H1 (cell line): ENCODE measurements around the gene KAZALD1. TPM values are rescaled to one million over a fixed set of nuclear protein-coding genes. Genes with fewer than 3 reads are reported as not detected.
A peak's percentile ranks its signal among the peaks of the same experiment; 100 is the strongest.

Experiments
- CTCF ChIA-PET: fragments of 300-600 bp; sonication (Branson Sonifier 250); formaldehyde crosslinking; loops from one replicate; lab custom pipeline; 2021; ENCODE audit not compliant: partially characterized antibody; lab: Charles Lee
- POLR2A ChIA-PET: fragments of 300-600 bp; sonication (Branson Sonifier 250); formaldehyde crosslinking; loops from one replicate; lab custom pipeline; 2021; ENCODE audit warnings: inconsistent platforms; ENCODE audit not compliant: partially characterized antibody; lab: Charles Lee
- DNase-seq, 2 experiments: peaks; one replicate each; pipeline versions ENCODE4 v3.0.0 to v3.0.0-alpha.2; 2010 to 2022; ENCODE audit warnings: low spot score in 2 of 2, low read depth in 1 of 2, mixed read lengths in 1 of 2
- FAIRE-seq: peaks from 2 replicates; lab custom pipeline; 2011; peaks lifted over from hg19 to GRCh38; lab: Jason Lieb, UNC
- H2AFZ ChIP-seq: 2 replicates; pipeline ENCODE4 v1.8.1; 2012; ENCODE audit warnings: low read length, inconsistent platforms
- H2AK5ac ChIP-seq: 2 replicates; pipeline ENCODE4 v1.6.1; 2013; ENCODE audit warnings: low read depth, low read length
- H2BK120ac ChIP-seq: replicated peaks from 2 replicates; pipeline ENCODE3; 2013; ENCODE audit warnings: low read depth, low read length, inconsistent platforms
- H2BK12ac ChIP-seq: 2 replicates; pipeline ENCODE4 v1.6.1; 2013; ENCODE audit warnings: low read depth, low read length
- H2BK15ac ChIP-seq: 2 replicates; pipeline ENCODE4 v1.6.1; 2013; ENCODE audit warnings: low read length
- H2BK20ac ChIP-seq: 2 replicates; pipeline ENCODE4 v1.6.1; 2013; ENCODE audit warnings: low read length
- H2BK5ac ChIP-seq: 2 replicates; pipeline ENCODE4 v1.6.1; 2013; ENCODE audit warnings: low read depth, low read length
- H3K14ac ChIP-seq: 2 replicates; pipeline ENCODE4 v1.6.1; 2013; ENCODE audit warnings: inconsistent platforms; ENCODE audit not compliant: insufficient read length
- H3K18ac ChIP-seq: 2 replicates; pipeline ENCODE4 v1.6.1; 2013; ENCODE audit warnings: low read length; ENCODE audit errors: extremely low read depth
- H3K23ac ChIP-seq: 2 replicates; pipeline ENCODE4 v1.6.1; 2013; ENCODE audit warnings: inconsistent platforms; ENCODE audit not compliant: insufficient read length
- H3K23me2 ChIP-seq: 2 replicates; pipeline ENCODE4 v1.6.1; 2013; ENCODE audit warnings: low read depth, low read length
- H3K27ac ChIP-seq: 2 replicates; pipeline ENCODE4 v1.6.1; 2011; ENCODE audit warnings: low read depth, low read length, inconsistent platforms
- H3K27me3 ChIP-seq, 4 experiments: replicated peaks in 1 of 4; 1 replicate in 1 of 4; 2 replicates in 3 of 4; pipeline versions ENCODE4 v1.6.1 to v1.8.1; 2011 to 2013; ENCODE audit warnings: low read length in 3 of 4, mild to moderate bottlenecking in 3 of 4, inconsistent platforms in 2 of 4, mixed read lengths in 2 of 4, moderate library complexity in 1 of 4; ENCODE audit not compliant: control insufficient read depth in 3 of 4, insufficient read depth in 3 of 4; ENCODE audit errors: extremely low read depth in 1 of 4
- H3K36me3 ChIP-seq, 4 experiments: 2 replicates each; pipeline versions ENCODE4 v1.6.1 to v1.8.1; 2011 to 2013; ENCODE audit warnings: mild to moderate bottlenecking in 4 of 4, low read length in 3 of 4, moderate library complexity in 2 of 4, control low read depth in 1 of 4, inconsistent platforms in 1 of 4; ENCODE audit not compliant: insufficient read depth in 4 of 4, control insufficient read depth in 2 of 4
- H3K4ac ChIP-seq: replicated peaks from 2 replicates; pipeline ENCODE3; 2013; ENCODE audit warnings: low read length, low read depth, mixed read lengths, inconsistent platforms; ENCODE audit not compliant: insufficient read length
- H3K4me1 ChIP-seq, 4 experiments: replicated peaks in 1 of 4; 1 replicate in 1 of 4; 2 replicates in 3 of 4; pipeline versions ENCODE4 v1.6.1 to v1.8.1; 2011 to 2013; ENCODE audit warnings: low read length in 3 of 4, inconsistent platforms in 2 of 4, mixed read lengths in 1 of 4; ENCODE audit not compliant: insufficient read depth in 4 of 4, control insufficient read depth in 3 of 4
- H3K4me2 ChIP-seq, 2 experiments: 2 replicates each; pipeline versions ENCODE4 v1.6.1 to v1.8.1; 2011 to 2013; ENCODE audit warnings: low read depth in 2 of 2, low read length in 2 of 2, control low read depth in 1 of 2, inconsistent platforms in 1 of 2, mild to moderate bottlenecking in 1 of 2; ENCODE audit not compliant: insufficient read depth in 1 of 2
- H3K4me3 ChIP-seq, 4 experiments: fragments of 200-600, 300-600 bp in 1 of 4; sonication (generic), shearing (Covaris generic), sonication (Bioruptor Twin) in 1 of 4; 2 replicates each; pipeline versions ENCODE4 v1.5.1 to v1.8.1; 2011 to 2016; ENCODE audit warnings: low read length in 4 of 4, low read depth in 3 of 4, control low read depth in 2 of 4, inconsistent platforms in 2 of 4, mild to moderate bottlenecking in 2 of 4, mixed read lengths in 1 of 4, moderate library complexity in 1 of 4; ENCODE audit not compliant: insufficient read depth in 2 of 4; ENCODE audit errors: extremely low read depth in 1 of 4
- H3K56ac ChIP-seq: replicated peaks from 2 replicates; pipeline ENCODE3; 2013; ENCODE audit warnings: low read depth, mild to moderate bottlenecking, mixed read lengths, low read length, inconsistent platforms; ENCODE audit not compliant: insufficient read length
- H3K79me1 ChIP-seq: 2 replicates; pipeline ENCODE4 v1.6.1; 2013; ENCODE audit warnings: low read depth, low read length, control low read depth
- H3K79me2 ChIP-seq, 2 experiments: 2 replicates each; pipeline versions ENCODE4 v1.6.1 to v1.8.1; 2012 to 2013; ENCODE audit warnings: low read length in 2 of 2, mild to moderate bottlenecking in 2 of 2, inconsistent platforms in 1 of 2; ENCODE audit not compliant: insufficient read depth in 2 of 2, control insufficient read depth in 1 of 2
- H3K9ac ChIP-seq, 4 experiments: replicated peaks in 1 of 4; 1 replicate in 1 of 4; 2 replicates in 3 of 4; pipeline versions ENCODE4 v1.6.1 to v1.8.1; 2011 to 2013; ENCODE audit warnings: low read depth in 3 of 4, low read length in 3 of 4, control low read depth in 2 of 4, mild to moderate bottlenecking in 2 of 4, moderate library complexity in 2 of 4, inconsistent platforms in 1 of 4; ENCODE audit errors: extremely low read depth in 1 of 4
- H3K9me3 ChIP-seq, 2 experiments: 2 replicates each; pipeline versions ENCODE4 v1.6.1 to v1.8.1; 2012 to 2013; ENCODE audit warnings: mild to moderate bottlenecking in 2 of 2, moderate library complexity in 2 of 2, control low read depth in 1 of 2, inconsistent platforms in 1 of 2, low read depth in 1 of 2, low read length in 1 of 2, mixed read lengths in 1 of 2; ENCODE audit not compliant: insufficient read depth in 2 of 2
- H4K20me1 ChIP-seq, 2 experiments: replicated peaks in 1 of 2; 2 replicates each; pipeline versions ENCODE3 to v1.8.1; 2011 to 2013; ENCODE audit warnings: inconsistent platforms in 2 of 2, low read length in 2 of 2, mild to moderate bottlenecking in 1 of 2; ENCODE audit not compliant: insufficient read depth in 2 of 2, control insufficient read depth in 1 of 2
- H4K5ac ChIP-seq: 2 replicates; pipeline ENCODE4 v1.6.1; 2013; ENCODE audit warnings: low read length, low read depth, mixed read lengths, inconsistent platforms; ENCODE audit not compliant: insufficient read length
- H4K8ac ChIP-seq: 2 replicates; pipeline ENCODE4 v1.8.0; 2013; ENCODE audit warnings: mild to moderate bottlenecking, moderate library complexity, low read length, inconsistent platforms; ENCODE audit not compliant: insufficient read depth; ENCODE audit errors: extremely low read depth
- H4K91ac ChIP-seq: replicated peaks from 2 replicates; pipeline ENCODE3; 2013; ENCODE audit warnings: low read length, mixed read lengths, inconsistent platforms; ENCODE audit not compliant: insufficient read length
- CREB1 ChIP-seq: IDR thresholded peaks from 2 replicates; pipeline ENCODE4 v1.6.1; 2012; ENCODE audit warnings: inconsistent platforms
- GABPA ChIP-seq: IDR thresholded peaks from 2 replicates; pipeline ENCODE4 v1.6.1; 2011; ENCODE audit warnings: mild to moderate bottlenecking, low read length, moderate library complexity, borderline replicate concordance; ENCODE audit not compliant: insufficient read depth
- HDAC6 ChIP-seq: IDR thresholded peaks from one replicate; pipeline ENCODE4 v1.7.1; 2012; ENCODE audit warnings: low read depth, mild to moderate bottlenecking, inconsistent platforms, low read length, moderate library complexity
- POLR2A ChIP-seq, 2 experiments: IDR thresholded peaks; 1 replicate in 1 of 2; 2 replicates in 1 of 2; pipeline ENCODE4 v1.6.1; 2011; ENCODE audit warnings: low read depth in 2 of 2, low read length in 2 of 2, mild to moderate bottlenecking in 2 of 2; ENCODE audit errors: control extremely low read depth in 1 of 2
- RAD21 ChIP-seq, 2 experiments: IDR thresholded peaks in 1 of 2; conservative IDR thresholded peaks in 1 of 2; 2 replicates each; pipeline ENCODE4 v1.6.1; 2011; ENCODE audit warnings: low read depth in 2 of 2, low read length in 2 of 2, improper control_type of control experiment in 1 of 2, inconsistent platforms in 1 of 2, mild to moderate bottlenecking in 1 of 2, moderate library complexity in 1 of 2
- RBBP5 ChIP-seq: IDR thresholded peaks from 2 replicates; pipeline ENCODE4 v1.7.1; 2012; ENCODE audit warnings: low read depth, mild to moderate bottlenecking, inconsistent platforms, low read length, moderate library complexity, borderline replicate concordance
- SIX5 ChIP-seq: IDR thresholded peaks from 2 replicates; pipeline ENCODE4 v1.6.1; 2011; ENCODE audit warnings: mild to moderate bottlenecking, low read depth, low read length
- SUZ12 ChIP-seq: fragments of 200-600 bp; sonication (generic); IDR thresholded peaks from 2 replicates; pipeline ENCODE4 v1.6.1; 2012; ENCODE audit warnings: mild to moderate bottlenecking, inconsistent platforms, low read length, moderate library complexity, mixed read lengths
- TAF1 ChIP-seq: IDR thresholded peaks from 2 replicates; pipeline ENCODE4 v1.6.1; 2011; ENCODE audit warnings: mild to moderate bottlenecking, low read depth, low read length
- TCF12 ChIP-seq: IDR thresholded peaks from 2 replicates; pipeline ENCODE4 v1.6.1; 2011; ENCODE audit warnings: low read depth, mild to moderate bottlenecking, low read length
- TEAD4 ChIP-seq: IDR thresholded peaks from 2 replicates; pipeline ENCODE4 v1.6.1; 2012; ENCODE audit warnings: low read depth, low read length, inconsistent platforms, mixed read lengths
- WGBS, 2 experiments: shearing (Covaris generic) in 1 of 2; methylation state at CpG; one replicate each; pipeline versions ENCODE4 v1.1.6 to v1.1.7; 2013 to 2015; ENCODE audit warnings: low lambda C conversion rate in 2 of 2, mixed read lengths in 2 of 2, inconsistent platforms in 1 of 2, low coverage in 1 of 2, missing lambda C conversion rate in 1 of 2; ENCODE audit not compliant: insufficient replicate concordance in 2 of 2, insufficient coverage in 1 of 2, insufficient read length in 1 of 2; ENCODE audit errors: extremely low coverage in 1 of 2, missing lambda C conversion rate in 1 of 2; 5-methylcytosine and 5-hydroxymethylcytosine counted together
- polyA plus RNA-seq, 7 experiments: library from polyadenylated mRNA; depleted of rRNA in 3 of 7; stranded (reverse) in 5 of 7; unstranded in 2 of 7; fragments of >200 nt in 5 of 7; fragments of 200-250 nt in 2 of 7; gene quantifications; 1 replicate in 5 of 7; 2 replicates in 1 of 7; 4 replicates in 1 of 7; pipeline versions ENCODE4 v1.2.1 to v1.2.3, GENCODE V29; 2011 to 2013; ENCODE audit warnings: missing spikeins in 2 of 7, mixed read lengths in 2 of 7
- total RNA-seq: library from RNA; stranded (reverse); fragmentation: NEBNext Ultra II Directional; extraction: Animal tissue kit (Norgen Biotek cat#: 25700); gene quantifications from 2 replicates; pipeline ENCODE4 v1.2.1, GENCODE V29; 2021

Gene KAZALD1
- total and polyA plus RNA-seq, 2 of the 8 experiments (the other 6 are each of a cell fraction or from before 2014, with no cell fraction given) = 0.65 to 1.9 TPM

GRCh38 chr10:101090597-101090996, 28.8 kb downstream of the KAZALD1 start:
- Histone ChIP-seq H2BK12ac (0 out of 2 replicates have a peak overlapping the region, but pooled peaks have one; percentile 27), H3K9ac (no peak overlapping the region), H3K56ac (no peak overlapping the region), H3K18ac (no peak overlapping the region), H2BK120ac (no peak overlapping the region), H3K4me3 (no peak overlapping the region), H3K4ac (no peak overlapping the region), H2BK15ac (no peak overlapping the region), H3K79me1 (no peaks in the 10 kb centered on the region), H3K23me2 (peaks cover 2% of the 10 kb centered on the region; the same call in 1 of the 2 replicates), H3K23ac (no peak overlapping the region), H3K4me2 (no peak overlapping the region), H4K20me1 (peaks cover 0 to 1% of the 10 kb centered on the region in 2 experiments), H2BK5ac (no peak overlapping the region), H4K5ac (no peak overlapping the region), H2BK20ac (no peak overlapping the region), H3K4me1 (peaks cover 2 to 15% (median 7%) of the 10 kb centered on the region in 4 experiments; a peak in 3 of 7 replicates), H2AK5ac (no peak overlapping the region), H3K27me3 (peaks cover 0 to 11% (median under 1%) of the 10 kb centered on the region in 4 experiments; a peak in 3 of 7 replicates), H3K36me3 (no peaks in the 10 kb centered on the region), H3K14ac (no peak overlapping the region), H3K79me2 (no peaks in the 10 kb centered on the region), H4K8ac (no peak overlapping the region; the same call in 1 of the 2 replicates), H3K9me3 (no peaks in the 10 kb centered on the region), H2AFZ (no peak overlapping the region), H3K27ac (no peak overlapping the region), H4K91ac (no peak overlapping the region)
- no peak for DNase-seq
- no peak for FAIRE-seq
- ChIA-PET POLR2A (no interaction called here), CTCF (interaction anchor here (1.2 to 59.5 kb wide), 7 partner anchors 8 to 76 kb away, joined by 3 to 2176 read pairs (median 268); partner anchors contain the start of genes KAZALD1, PDZD7 and SFXN3)
- 85% methylated on average over 5 of the region's 5 CpGs; no CpG with 5 or more reads in 1 of the 2 experiments for WGBS, 2 experiments
- TF ChIP-seq GABPA (no peak), TCF12 (no peak), RBBP5 (no peak), RAD21 (IDR thresholded peaks at IDR 0.05 in 1 of 2, conservative IDR thresholded peaks at IDR 0.05 in 1 of 2; ENCODE audit: low read depth in 2 of 2, low read length in 2 of 2) (no peak), TEAD4 (no peak), TAF1 (no peak), HDAC6 (no peak), POLR2A (IDR thresholded peaks at IDR 0.05; ENCODE audit: control extremely low read depth in 1 of 2, low read depth in 2 of 2, low read length in 2 of 2) (no peak), CREB1 (no peak), SIX5 (no peak), SUZ12 (no peak)
